HG03442 (cell line): Measurements from ENCODE around the gene DHRS4L2.
"Not testable (repeated sequence)": the region's sequence is repeated elsewhere in the genome, so short reads cannot be mapped to it uniquely, and the experiment has no call there.

ENCODE experiments used
- ATAC-seq: cut with Tn5 transposase; IDR thresholded peaks from one replicate; pipeline ENCODE4 v1.9.1; 2021; ENCODE audit warnings: mild to moderate bottlenecking, moderate library complexity; ENCODE audit not compliant: unreplicated experiment

Gene DHRS4L2

GRCh38 chr14:23988607-23989363, at the start of gene DHRS4L2:
DHRS4L2 (plus strand) TSS chr14:23988929; CDS start chr14:23988948, 19 bp downstream.
- ATAC-seq, result peak; percentile 88

GRCh38 chr14:23939607-23940326, 49.0 kb upstream of the DHRS4L2 start:
- no peak for ATAC-seq

GRCh38 chr14:23941230-23941629, 47.5 kb upstream of the DHRS4L2 start:
- no peak for ATAC-seq

- no peak for ATAC-seq
These were observed 47.1 kb upstream of the DHRS4L2 start for GRCh38 chr14:23941669-23942068.

- no peak for ATAC-seq
These were observed 46.1 kb upstream of the DHRS4L2 start for GRCh38 chr14:23942587-23942986.

- not testable (repeated sequence) for ATAC-seq
These were observed 39.7 kb upstream of the DHRS4L2 start for GRCh38 chr14:23949069-23949468.

- no peak for ATAC-seq
These were observed 38.2 kb upstream of the DHRS4L2 start for GRCh38 chr14:23950411-23951135.

- ATAC-seq, result not testable (repeated sequence)
These were observed 37.6 kb upstream of the DHRS4L2 start for GRCh38 chr14:23951136-23951466.

- no peak for ATAC-seq
These were observed 37.0 kb upstream of the DHRS4L2 start for GRCh38 chr14:23951590-23952201.

- not testable (repeated sequence) for ATAC-seq
These were observed 35.6 kb upstream of the DHRS4L2 start for GRCh38 chr14:23953116-23953463.

GRCh38 chr14:23953464-23954278, 35.1 kb upstream of the DHRS4L2 start, which contains the start of gene DHRS4:
DHRS4 (plus strand) TSS chr14:23953770; CDS start chr14:23953789, 19 bp downstream.
- ATAC-seq, result peak; percentile 95

- ATAC-seq, result peak; percentile 15
These were observed 34.5 kb upstream of the DHRS4L2 start for GRCh38 chr14:23954279-23954614.

- ATAC-seq, result not testable (repeated sequence)
These were observed 33.8 kb upstream of the DHRS4L2 start for GRCh38 chr14:23954965-23955364.

GRCh38 chr14:23955811-23956210, 32.9 kb upstream of the DHRS4L2 start:
- not testable (repeated sequence) for ATAC-seq

- ATAC-seq, result not testable (repeated sequence)
These were observed 30.7 kb upstream of the DHRS4L2 start for GRCh38 chr14:23957913-23958569.

GRCh38 chr14:23960899-23961298, 27.8 kb upstream of the DHRS4L2 start:
- ATAC-seq, result not testable (repeated sequence)

GRCh38 chr14:23961704-23962103, 27.0 kb upstream of the DHRS4L2 start:
- ATAC-seq, result not testable (repeated sequence)

- ATAC-seq, result not testable (repeated sequence)
These were observed 19.6 kb upstream of the DHRS4L2 start for GRCh38 chr14:23969130-23969480.

GRCh38 chr14:23969481-23970282, 19.0 kb upstream of the DHRS4L2 start:
- peak; percentile 71 for ATAC-seq
